OCI-LY1 (cell line): Measurements from ENCODE around the gene C7.

Experiments used
- H2AFZ ChIP-seq: fragments of 200-600 bp; sonication (generic), shearing (Covaris generic); 2 replicates; pipeline ENCODE4 v1.6.0; 2014; ENCODE audit warnings: antibody characterized with exemption, mild to moderate bottlenecking, low read length
- H3F3A ChIP-seq: fragments of 200-600 bp; sonication (generic), shearing (Covaris generic); 2 replicates; pipeline ENCODE4 v1.6.0; 2014; ENCODE audit warnings: mild to moderate bottlenecking, antibody characterized with exemption, low read length, moderate library complexity; ENCODE audit not compliant: insufficient read depth
- H3K27ac ChIP-seq: fragments of 200-600 bp; sonication (generic); 2 replicates; pipeline ENCODE4 v1.5.1; 2014; ENCODE audit warnings: low read length, mixed run types, mild to moderate bottlenecking, low read depth; ENCODE audit not compliant: poor library complexity, severe bottlenecking
- H3K27me3 ChIP-seq: fragments of 200-600 bp; sonication (generic); 2 replicates; pipeline ENCODE4 v1.6.0; 2014; ENCODE audit warnings: antibody characterized with exemption, mild to moderate bottlenecking, low read length, moderate library complexity; ENCODE audit not compliant: insufficient read depth
- H3K36me3 ChIP-seq: fragments of 200-600 bp; sonication (generic); 2 replicates; pipeline ENCODE4 v1.6.1; 2014; ENCODE audit warnings: mild to moderate bottlenecking, antibody characterized with exemption, low read length, moderate library complexity, mixed read lengths; ENCODE audit not compliant: insufficient read depth
- H3K4me1 ChIP-seq: fragments of 200-600 bp; sonication (generic); 2 replicates; pipeline ENCODE4 v1.5.1; 2014; ENCODE audit warnings: mild to moderate bottlenecking, low read length, moderate library complexity; ENCODE audit not compliant: insufficient read depth, severe bottlenecking
- H3K4me2 ChIP-seq: fragments of 200-600 bp; sonication (generic), shearing (Covaris generic); 2 replicates; pipeline ENCODE4 v1.6.1; 2014; ENCODE audit warnings: low read length
- H3K4me3 ChIP-seq: fragments of 200-600 bp; sonication (generic); 2 replicates; pipeline ENCODE4 v1.5.1; 2014; ENCODE audit warnings: low read length, low read depth, mild to moderate bottlenecking, mixed read lengths; ENCODE audit not compliant: poor library complexity, severe bottlenecking
- H3K79me2 ChIP-seq: fragments of 200-600 bp; shearing (Covaris generic); 2 replicates; pipeline ENCODE4 v1.6.1; 2016; ENCODE audit warnings: mixed run types, low read length, mixed read lengths; ENCODE audit not compliant: insufficient read depth
- H3K9ac ChIP-seq: fragments of 200-600 bp; sonication (generic), shearing (Covaris generic); 2 replicates; pipeline ENCODE4 v1.6.1; 2014; ENCODE audit warnings: mild to moderate bottlenecking, low read length, mixed read lengths
- H3K9me2 ChIP-seq: fragments of 200-600 bp; sonication (generic), shearing (Covaris generic); 2 replicates; pipeline ENCODE4 v1.6.1; 2014; ENCODE audit warnings: low read depth, mild to moderate bottlenecking, low read length, mixed read lengths
- H3K9me3 ChIP-seq: fragments of 200-600 bp; shearing (Covaris generic); 2 replicates; pipeline ENCODE4 v1.6.1; 2014; ENCODE audit warnings: low read length, mixed read lengths
- H4K20me1 ChIP-seq: fragments of 200-600 bp; sonication (generic), shearing (Covaris generic); 2 replicates; pipeline ENCODE4 v1.6.0; 2016; ENCODE audit warnings: mild to moderate bottlenecking, low read length; ENCODE audit not compliant: insufficient read depth
- EZH2 ChIP-seq: fragments of 200-600 bp; sonication (generic), shearing (Covaris generic); IDR thresholded peaks from 2 replicates; pipeline ENCODE4 v1.8.0; 2017; ENCODE audit warnings: borderline replicate concordance, mixed run types, mild to moderate bottlenecking, antibody characterized with exemption, low read length, moderate library complexity, mixed read lengths
- TF ChIP-seq, protein P1 (sequence below): fragments of 200-600 bp; sonication (generic), shearing (Covaris generic); IDR thresholded peaks from 2 replicates; pipeline ENCODE4 v1.5.1; 2017; ENCODE audit warnings: mild to moderate bottlenecking, antibody characterized with exemption, low read length, moderate library complexity, mixed read lengths

C7 gene

DNA sequence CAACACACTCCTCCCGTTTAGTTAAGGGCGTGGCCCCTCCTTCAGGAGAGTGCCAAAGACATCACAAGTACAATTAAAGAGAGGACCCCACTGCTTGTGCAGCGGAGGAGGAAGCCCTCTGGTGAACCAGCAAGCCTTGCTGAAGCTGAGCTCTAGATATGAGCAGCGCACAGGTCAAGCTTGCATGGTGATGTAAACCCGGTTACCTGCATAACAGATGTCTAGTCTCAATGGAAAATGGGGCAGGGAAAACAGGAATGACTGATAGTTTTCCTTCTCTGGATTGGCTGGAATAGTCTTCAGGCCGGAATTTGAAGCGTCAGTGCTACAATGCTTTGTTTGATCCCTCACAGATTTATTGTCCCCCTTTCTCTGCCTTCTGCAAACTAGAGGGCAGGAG lies 95.6 kb downstream of the C7 start:
- H3K4me3 ChIP-seq: no peak overlapping the region
- TF ChIP-seq EZH2: no peak
- TF ChIP-seq, protein P1, sequence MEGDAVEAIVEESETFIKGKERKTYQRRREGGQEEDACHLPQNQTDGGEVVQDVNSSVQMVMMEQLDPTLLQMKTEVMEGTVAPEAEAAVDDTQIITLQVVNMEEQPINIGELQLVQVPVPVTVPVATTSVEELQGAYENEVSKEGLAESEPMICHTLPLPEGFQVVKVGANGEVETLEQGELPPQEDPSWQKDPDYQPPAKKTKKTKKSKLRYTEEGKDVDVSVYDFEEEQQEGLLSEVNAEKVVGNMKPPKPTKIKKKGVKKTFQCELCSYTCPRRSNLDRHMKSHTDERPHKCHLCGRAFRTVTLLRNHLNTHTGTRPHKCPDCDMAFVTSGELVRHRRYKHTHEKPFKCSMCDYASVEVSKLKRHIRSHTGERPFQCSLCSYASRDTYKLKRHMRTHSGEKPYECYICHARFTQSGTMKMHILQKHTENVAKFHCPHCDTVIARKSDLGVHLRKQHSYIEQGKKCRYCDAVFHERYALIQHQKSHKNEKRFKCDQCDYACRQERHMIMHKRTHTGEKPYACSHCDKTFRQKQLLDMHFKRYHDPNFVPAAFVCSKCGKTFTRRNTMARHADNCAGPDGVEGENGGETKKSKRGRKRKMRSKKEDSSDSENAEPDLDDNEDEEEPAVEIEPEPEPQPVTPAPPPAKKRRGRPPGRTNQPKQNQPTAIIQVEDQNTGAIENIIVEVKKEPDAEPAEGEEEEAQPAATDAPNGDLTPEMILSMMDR: no peak
- no peaks in the 10 kb centered on the region for H3F3A ChIP-seq
- no peak overlapping the region for H3K27ac ChIP-seq
- no peak overlapping the region for H3K4me2 ChIP-seq
- no peak overlapping the region for H3K9ac ChIP-seq
- H2AFZ ChIP-seq: no peak overlapping the region
- H3K4me1 ChIP-seq: no peaks in the 10 kb centered on the region
- H3K9me3 ChIP-seq: no peaks in the 10 kb centered on the region
- no peaks in the 10 kb centered on the region for H3K36me3 ChIP-seq
- H3K27me3 ChIP-seq: no peaks in the 10 kb centered on the region
- no peaks in the 10 kb centered on the region for H3K79me2 ChIP-seq
- H3K9me2 ChIP-seq: no peaks in the 10 kb centered on the region
- H4K20me1 ChIP-seq: no peaks in the 10 kb centered on the region

DNA sequence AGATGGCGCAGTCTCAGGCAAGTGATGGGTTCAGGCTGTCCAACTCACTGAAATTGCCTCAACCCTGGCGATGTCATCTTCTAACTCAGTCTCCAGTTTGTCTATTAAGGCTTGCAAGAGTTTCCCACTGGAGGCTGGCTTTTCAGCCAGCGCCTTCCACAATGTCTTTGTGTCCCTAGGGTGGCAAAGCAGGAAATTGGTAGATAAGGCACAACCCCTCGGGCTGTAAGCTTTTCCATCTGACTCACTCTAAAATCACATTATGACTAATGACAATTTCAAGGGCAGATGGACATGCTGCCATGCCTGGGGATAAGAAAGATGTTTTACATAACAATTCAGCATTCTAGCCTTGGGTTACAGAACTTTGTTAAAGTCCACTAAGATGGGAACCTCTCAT lies 99.9 kb downstream of the C7 start:
- Histone ChIP-seq H3F3A (no peaks in the 10 kb centered on the region), H3K4me3 (no peak overlapping the region), H4K20me1 (no peaks in the 10 kb centered on the region), H3K9ac (no peak overlapping the region), H3K79me2 (no peaks in the 10 kb centered on the region), H3K27ac (no peak overlapping the region), H3K9me3 (no peaks in the 10 kb centered on the region), H3K27me3 (no peaks in the 10 kb centered on the region), H3K9me2 (no peaks in the 10 kb centered on the region), H3K36me3 (no peaks in the 10 kb centered on the region), H2AFZ (no peak overlapping the region), H3K4me1 (no peaks in the 10 kb centered on the region), H3K4me2 (no peak overlapping the region)
- TF ChIP-seq, protein P1: no peak
- no peak for TF ChIP-seq EZH2

DNA sequence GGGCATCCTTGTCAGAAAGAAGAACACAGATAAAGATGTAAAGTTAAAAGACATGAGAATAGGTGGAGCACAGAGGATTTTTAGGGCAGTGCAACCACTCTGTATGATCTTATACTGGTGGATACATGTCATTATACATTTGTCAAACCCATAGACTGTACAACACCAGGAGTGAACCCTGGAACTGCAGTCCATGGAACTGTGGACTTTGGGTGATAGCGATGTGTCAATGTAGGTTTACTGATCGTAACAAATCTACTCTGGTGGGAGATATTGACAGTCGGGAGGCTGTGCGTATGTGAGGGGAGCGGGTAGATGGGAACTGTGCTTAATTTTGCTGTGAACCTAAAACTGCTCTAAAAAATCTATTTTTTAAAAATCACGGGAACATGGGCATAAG lies 101.3 kb downstream of the C7 start:
- no peak overlapping the region for H3K9ac ChIP-seq
- H3K27me3 ChIP-seq: no peaks in the 10 kb centered on the region
- H3K4me1 ChIP-seq: no peaks in the 10 kb centered on the region
- H3K4me2 ChIP-seq: no peak overlapping the region
- H3K27ac ChIP-seq: no peak overlapping the region
- no peak overlapping the region for H3K4me3 ChIP-seq
- no peaks in the 10 kb centered on the region for H3K9me3 ChIP-seq
- no peaks in the 10 kb centered on the region for H3K36me3 ChIP-seq
- H4K20me1 ChIP-seq: no peaks in the 10 kb centered on the region
- no peak for TF ChIP-seq EZH2
- TF ChIP-seq, protein P1: no peak
- no peaks in the 10 kb centered on the region for H3K79me2 ChIP-seq
- no peaks in the 10 kb centered on the region for H3K9me2 ChIP-seq
- H3F3A ChIP-seq: no peaks in the 10 kb centered on the region
- H2AFZ ChIP-seq: no peak overlapping the region
